ENCODE data around the gene ITGAD.

GRCh38 chr16:31429796-31430195, 36.7 kb downstream of the ITGAD start:
- TF ChIP-seq CTCF (conservative IDR thresholded peaks at IDR 0.05; ENCODE audit: low read depth, low read length) (no peak), RFX5 (IDR thresholded peaks at IDR 0.05; ENCODE audit: low read depth, low read length) (no peak), MAFK (IDR thresholded peaks at IDR 0.05; ENCODE audit: low read depth, low read length) (no peak), MAZ (IDR thresholded peaks at IDR 0.05; ENCODE audit: borderline replicate concordance, low read depth, low read length) (no peak), POLR2A (IDR thresholded peaks at IDR 0.05; ENCODE audit: low read depth, low read length) (no peak), ELK1 (IDR thresholded peaks at IDR 0.05; ENCODE audit: borderline replicate concordance, low read depth, low read length) (no peak), CEBPB (IDR thresholded peaks at IDR 0.05; ENCODE audit: low read depth, low read length) (no peak), MXI1 (IDR thresholded peaks at IDR 0.05; ENCODE audit: borderline replicate concordance, low read depth, low read length) (no peak), RCOR1 (IDR thresholded peaks at IDR 0.05; ENCODE audit: insufficient replicate concordance, low read length) (no peak)
